ENCODE data around the gene BSG.

DNA sequence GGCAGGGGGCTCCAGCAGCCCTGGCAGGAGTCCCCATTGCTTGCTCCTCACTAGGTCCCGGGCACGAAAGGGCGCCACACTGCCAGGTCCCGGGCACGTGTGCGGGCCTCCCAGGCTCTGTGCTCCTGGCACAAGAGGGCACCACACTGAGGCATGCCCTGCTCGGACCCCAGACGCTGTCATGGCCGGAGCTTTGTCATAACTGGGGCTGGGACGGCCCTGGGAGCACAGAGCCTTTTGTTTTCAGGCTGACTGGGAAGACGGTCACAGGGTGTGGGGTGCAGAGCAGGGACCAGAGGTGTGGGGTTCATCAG, 7.4 kb downstream of the BSG start:
- TF ChIP-seq POLR2AphosphoS5 (IDR thresholded peaks at IDR 0.05; ENCODE audit: low read depth, low read length): no peak
- TF ChIP-seq, protein P1, sequence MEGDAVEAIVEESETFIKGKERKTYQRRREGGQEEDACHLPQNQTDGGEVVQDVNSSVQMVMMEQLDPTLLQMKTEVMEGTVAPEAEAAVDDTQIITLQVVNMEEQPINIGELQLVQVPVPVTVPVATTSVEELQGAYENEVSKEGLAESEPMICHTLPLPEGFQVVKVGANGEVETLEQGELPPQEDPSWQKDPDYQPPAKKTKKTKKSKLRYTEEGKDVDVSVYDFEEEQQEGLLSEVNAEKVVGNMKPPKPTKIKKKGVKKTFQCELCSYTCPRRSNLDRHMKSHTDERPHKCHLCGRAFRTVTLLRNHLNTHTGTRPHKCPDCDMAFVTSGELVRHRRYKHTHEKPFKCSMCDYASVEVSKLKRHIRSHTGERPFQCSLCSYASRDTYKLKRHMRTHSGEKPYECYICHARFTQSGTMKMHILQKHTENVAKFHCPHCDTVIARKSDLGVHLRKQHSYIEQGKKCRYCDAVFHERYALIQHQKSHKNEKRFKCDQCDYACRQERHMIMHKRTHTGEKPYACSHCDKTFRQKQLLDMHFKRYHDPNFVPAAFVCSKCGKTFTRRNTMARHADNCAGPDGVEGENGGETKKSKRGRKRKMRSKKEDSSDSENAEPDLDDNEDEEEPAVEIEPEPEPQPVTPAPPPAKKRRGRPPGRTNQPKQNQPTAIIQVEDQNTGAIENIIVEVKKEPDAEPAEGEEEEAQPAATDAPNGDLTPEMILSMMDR (IDR thresholded peaks at IDR 0.05): no peak
- TF ChIP-seq, protein P2, sequence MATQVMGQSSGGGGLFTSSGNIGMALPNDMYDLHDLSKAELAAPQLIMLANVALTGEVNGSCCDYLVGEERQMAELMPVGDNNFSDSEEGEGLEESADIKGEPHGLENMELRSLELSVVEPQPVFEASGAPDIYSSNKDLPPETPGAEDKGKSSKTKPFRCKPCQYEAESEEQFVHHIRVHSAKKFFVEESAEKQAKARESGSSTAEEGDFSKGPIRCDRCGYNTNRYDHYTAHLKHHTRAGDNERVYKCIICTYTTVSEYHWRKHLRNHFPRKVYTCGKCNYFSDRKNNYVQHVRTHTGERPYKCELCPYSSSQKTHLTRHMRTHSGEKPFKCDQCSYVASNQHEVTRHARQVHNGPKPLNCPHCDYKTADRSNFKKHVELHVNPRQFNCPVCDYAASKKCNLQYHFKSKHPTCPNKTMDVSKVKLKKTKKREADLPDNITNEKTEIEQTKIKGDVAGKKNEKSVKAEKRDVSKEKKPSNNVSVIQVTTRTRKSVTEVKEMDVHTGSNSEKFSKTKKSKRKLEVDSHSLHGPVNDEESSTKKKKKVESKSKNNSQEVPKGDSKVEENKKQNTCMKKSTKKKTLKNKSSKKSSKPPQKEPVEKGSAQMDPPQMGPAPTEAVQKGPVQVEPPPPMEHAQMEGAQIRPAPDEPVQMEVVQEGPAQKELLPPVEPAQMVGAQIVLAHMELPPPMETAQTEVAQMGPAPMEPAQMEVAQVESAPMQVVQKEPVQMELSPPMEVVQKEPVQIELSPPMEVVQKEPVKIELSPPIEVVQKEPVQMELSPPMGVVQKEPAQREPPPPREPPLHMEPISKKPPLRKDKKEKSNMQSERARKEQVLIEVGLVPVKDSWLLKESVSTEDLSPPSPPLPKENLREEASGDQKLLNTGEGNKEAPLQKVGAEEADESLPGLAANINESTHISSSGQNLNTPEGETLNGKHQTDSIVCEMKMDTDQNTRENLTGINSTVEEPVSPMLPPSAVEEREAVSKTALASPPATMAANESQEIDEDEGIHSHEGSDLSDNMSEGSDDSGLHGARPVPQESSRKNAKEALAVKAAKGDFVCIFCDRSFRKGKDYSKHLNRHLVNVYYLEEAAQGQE (IDR thresholded peaks at IDR 0.05; ENCODE audit: insufficient read depth in 1 of 2, low read depth in 2 of 2, low read length in 1 of 2): no peak
- no peak for TF ChIP-seq SIN3A (IDR thresholded peaks at IDR 0.05; ENCODE audit: borderline replicate concordance, insufficient read depth, low read depth, low read length)
- TF ChIP-seq TCF7L2 (IDR thresholded peaks at IDR 0.05; ENCODE audit: low read depth, low read length): no peak
